Measurements from ENCODE around the gene TJP2.

Gene TJP2

GRCh38 chr9:69180670-69181069 lies 6.6 kb downstream of the TJP2 start (continued):
- TF ChIP-seq, protein P1, sequence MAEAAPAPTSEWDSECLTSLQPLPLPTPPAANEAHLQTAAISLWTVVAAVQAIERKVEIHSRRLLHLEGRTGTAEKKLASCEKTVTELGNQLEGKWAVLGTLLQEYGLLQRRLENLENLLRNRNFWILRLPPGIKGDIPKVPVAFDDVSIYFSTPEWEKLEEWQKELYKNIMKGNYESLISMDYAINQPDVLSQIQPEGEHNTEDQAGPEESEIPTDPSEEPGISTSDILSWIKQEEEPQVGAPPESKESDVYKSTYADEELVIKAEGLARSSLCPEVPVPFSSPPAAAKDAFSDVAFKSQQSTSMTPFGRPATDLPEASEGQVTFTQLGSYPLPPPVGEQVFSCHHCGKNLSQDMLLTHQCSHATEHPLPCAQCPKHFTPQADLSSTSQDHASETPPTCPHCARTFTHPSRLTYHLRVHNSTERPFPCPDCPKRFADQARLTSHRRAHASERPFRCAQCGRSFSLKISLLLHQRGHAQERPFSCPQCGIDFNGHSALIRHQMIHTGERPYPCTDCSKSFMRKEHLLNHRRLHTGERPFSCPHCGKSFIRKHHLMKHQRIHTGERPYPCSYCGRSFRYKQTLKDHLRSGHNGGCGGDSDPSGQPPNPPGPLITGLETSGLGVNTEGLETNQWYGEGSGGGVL (tag by site-specific recombination; IDR thresholded peaks at IDR 0.05), result no peak
- no peak for TF ChIP-seq ZNF660 (tag by site-specific recombination; IDR thresholded peaks at IDR 0.05)
- TF ChIP-seq ZNF248 (tag by site-specific recombination; IDR thresholded peaks at IDR 0.05), result no peak
- TF ChIP-seq, protein P2, sequence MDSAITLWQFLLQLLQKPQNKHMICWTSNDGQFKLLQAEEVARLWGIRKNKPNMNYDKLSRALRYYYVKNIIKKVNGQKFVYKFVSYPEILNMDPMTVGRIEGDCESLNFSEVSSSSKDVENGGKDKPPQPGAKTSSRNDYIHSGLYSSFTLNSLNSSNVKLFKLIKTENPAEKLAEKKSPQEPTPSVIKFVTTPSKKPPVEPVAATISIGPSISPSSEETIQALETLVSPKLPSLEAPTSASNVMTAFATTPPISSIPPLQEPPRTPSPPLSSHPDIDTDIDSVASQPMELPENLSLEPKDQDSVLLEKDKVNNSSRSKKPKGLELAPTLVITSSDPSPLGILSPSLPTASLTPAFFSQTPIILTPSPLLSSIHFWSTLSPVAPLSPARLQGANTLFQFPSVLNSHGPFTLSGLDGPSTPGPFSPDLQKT (IDR thresholded peaks at IDR 0.05; ENCODE audit: borderline replicate concordance, low read depth, low read length), result no peak
- TF ChIP-seq SCRT1 (tag by site-specific recombination; IDR thresholded peaks at IDR 0.05; ENCODE audit: borderline replicate concordance), result no peak
- TF ChIP-seq ZNF112 (tag by site-specific recombination; IDR thresholded peaks at IDR 0.05), result no peak
- no peak for TF ChIP-seq ZNF202 (tag by site-specific recombination; IDR thresholded peaks at IDR 0.05; ENCODE audit: borderline replicate concordance)
- peak; percentile 76 for TF ChIP-seq OSR2 (tag by site-specific recombination; IDR thresholded peaks at IDR 0.05)
- TF ChIP-seq ZNF426 (tag by site-specific recombination; IDR thresholded peaks at IDR 0.05), result no peak
- no peak for TF ChIP-seq ZNF132 (tag by site-specific recombination; IDR thresholded peaks at IDR 0.05; ENCODE audit: borderline replicate concordance)
- 0 out of 2 replicates have a peak, but pooled peaks have one; percentile 29 for TF ChIP-seq ZNF639 (tag by site-specific recombination; IDR thresholded peaks at IDR 0.05)
- TF ChIP-seq IKZF3 (tag by site-specific recombination; IDR thresholded peaks at IDR 0.05), result no peak
- peak; percentile 40 for TF ChIP-seq SP7 (tag by site-specific recombination; IDR thresholded peaks at IDR 0.05)
- no peak for TF ChIP-seq MYNN (tag by site-specific recombination; IDR thresholded peaks at IDR 0.05; ENCODE audit: borderline replicate concordance)
- TF ChIP-seq YY1 (tag by site-specific recombination; IDR thresholded peaks at IDR 0.05), result no peak
- TF ChIP-seq PRDM4 (tag by site-specific recombination; IDR thresholded peaks at IDR 0.05), result no peak
- TF ChIP-seq ZNF76 (tag by site-specific recombination; IDR thresholded peaks at IDR 0.05; ENCODE audit: borderline replicate concordance, low read depth), result no peak
- TF ChIP-seq ZNF148 (tag by site-specific recombination; IDR thresholded peaks at IDR 0.05; ENCODE audit: borderline replicate concordance), result no peak
- no peak for TF ChIP-seq ZNF366 (tag by site-specific recombination; conservative IDR thresholded peaks at IDR 0.05)
- 0 out of 2 replicates have a peak, but pooled peaks have one; percentile 36 for TF ChIP-seq ZBTB17 (tag by site-specific recombination; IDR thresholded peaks at IDR 0.05)
- 0 out of 2 replicates have a peak, but pooled peaks have one; percentile 19 for TF ChIP-seq INSM2 (tag by site-specific recombination; IDR thresholded peaks at IDR 0.05)
- TF ChIP-seq PRDM6 (tag by site-specific recombination; IDR thresholded peaks at IDR 0.05), result no peak
- no peak for TF ChIP-seq ZNF2 (tag by site-specific recombination; IDR thresholded peaks at IDR 0.05)
- no peak for TF ChIP-seq ZNF837 (tag by site-specific recombination; IDR thresholded peaks at IDR 0.05)
- TF ChIP-seq, protein P3, sequence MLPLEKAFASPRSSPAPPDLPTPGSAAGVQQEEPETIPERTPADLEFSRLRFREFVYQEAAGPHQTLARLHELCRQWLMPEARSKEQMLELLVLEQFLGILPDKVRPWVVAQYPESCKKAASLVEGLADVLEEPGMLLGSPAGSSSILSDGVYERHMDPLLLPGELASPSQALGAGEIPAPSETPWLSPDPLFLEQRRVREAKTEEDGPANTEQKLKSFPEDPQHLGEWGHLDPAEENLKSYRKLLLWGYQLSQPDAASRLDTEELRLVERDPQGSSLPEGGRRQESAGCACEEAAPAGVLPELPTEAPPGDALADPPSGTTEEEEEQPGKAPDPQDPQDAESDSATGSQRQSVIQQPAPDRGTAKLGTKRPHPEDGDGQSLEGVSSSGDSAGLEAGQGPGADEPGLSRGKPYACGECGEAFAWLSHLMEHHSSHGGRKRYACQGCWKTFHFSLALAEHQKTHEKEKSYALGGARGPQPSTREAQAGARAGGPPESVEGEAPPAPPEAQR (tag by site-specific recombination; IDR thresholded peaks at IDR 0.05), result no peak
- TF ChIP-seq ZNF792 (tag by site-specific recombination; IDR thresholded peaks at IDR 0.05), result no peak
